Measurements from ENCODE around the gene PHKB. TPM values are rescaled to one million over a fixed set of nuclear protein-coding genes. Genes with fewer than 3 reads are reported as not detected.

Gene PHKB
- total RNA-seq, 1 donor from 2014 or later: 57.7 TPM

GRCh38 chr16:47693226-47693625 is 232.1 kb downstream of the PHKB start:
- Mint-ChIP-seq H3K36me3 (ENCODE audit: low read depth) (peaks cover 31% of the 10 kb centered on the region), H3K4me1 (ENCODE audit: low read depth) (no peaks in the 10 kb centered on the region), H3K27me3 (ENCODE audit: low read depth) (no peaks in the 10 kb centered on the region), H3K9me3 (ENCODE audit: low read depth) (no peaks in the 10 kb centered on the region), H3K27ac (ENCODE audit: unreplicated experiment) (no peak overlapping the region), H3K4me3 (ENCODE audit: unreplicated experiment) (no peak overlapping the region)
- DNase-seq (ENCODE audit: low spot score): no peak
- no peak for TF ChIP-seq CTCF (IDR thresholded peaks at IDR 0.05)

GRCh38 chr16:47694543-47694942 is 233.4 kb downstream of the PHKB start:
- no peak for DNase-seq (ENCODE audit: low spot score)
- Mint-ChIP-seq H3K27ac (ENCODE audit: unreplicated experiment) (no peak overlapping the region), H3K4me3 (ENCODE audit: unreplicated experiment) (no peak overlapping the region), H3K9me3 (ENCODE audit: low read depth) (no peaks in the 10 kb centered on the region), H3K36me3 (ENCODE audit: low read depth) (peaks cover 40% of the 10 kb centered on the region), H3K4me1 (ENCODE audit: low read depth) (no peaks in the 10 kb centered on the region), H3K27me3 (ENCODE audit: low read depth) (no peaks in the 10 kb centered on the region)
- TF ChIP-seq CTCF (IDR thresholded peaks at IDR 0.05): no peak

- TF ChIP-seq CTCF (IDR thresholded peaks at IDR 0.05): no peak
- H3K4me3 Mint-ChIP-seq (ENCODE audit: unreplicated experiment): no peak overlapping the region
- peaks cover 39% of the 10 kb centered on the region for H3K36me3 Mint-ChIP-seq (ENCODE audit: low read depth)
- H3K9me3 Mint-ChIP-seq (ENCODE audit: low read depth): no peaks in the 10 kb centered on the region
- no peak for DNase-seq (ENCODE audit: low spot score)
- H3K4me1 Mint-ChIP-seq (ENCODE audit: low read depth): no peaks in the 10 kb centered on the region
- H3K27ac Mint-ChIP-seq (ENCODE audit: unreplicated experiment): no peak overlapping the region
- no peaks in the 10 kb centered on the region for H3K27me3 Mint-ChIP-seq (ENCODE audit: low read depth)
Observed at GRCh38 chr16:47695756-47696155, 234.6 kb downstream of the PHKB start.

- no peak for TF ChIP-seq CTCF (IDR thresholded peaks at IDR 0.05)
- Mint-ChIP-seq H3K27ac (ENCODE audit: unreplicated experiment) (no peak overlapping the region), H3K36me3 (ENCODE audit: low read depth) (peaks cover 42% of the 10 kb centered on the region), H3K4me3 (ENCODE audit: unreplicated experiment) (no peak overlapping the region), H3K9me3 (ENCODE audit: low read depth) (no peaks in the 10 kb centered on the region), H3K27me3 (ENCODE audit: low read depth) (no peaks in the 10 kb centered on the region), H3K4me1 (ENCODE audit: low read depth) (no peaks in the 10 kb centered on the region)
- DNase-seq (ENCODE audit: low spot score): no peak
Observed at GRCh38 chr16:47697826-47698225, 236.7 kb downstream of the PHKB start.

DNA sequence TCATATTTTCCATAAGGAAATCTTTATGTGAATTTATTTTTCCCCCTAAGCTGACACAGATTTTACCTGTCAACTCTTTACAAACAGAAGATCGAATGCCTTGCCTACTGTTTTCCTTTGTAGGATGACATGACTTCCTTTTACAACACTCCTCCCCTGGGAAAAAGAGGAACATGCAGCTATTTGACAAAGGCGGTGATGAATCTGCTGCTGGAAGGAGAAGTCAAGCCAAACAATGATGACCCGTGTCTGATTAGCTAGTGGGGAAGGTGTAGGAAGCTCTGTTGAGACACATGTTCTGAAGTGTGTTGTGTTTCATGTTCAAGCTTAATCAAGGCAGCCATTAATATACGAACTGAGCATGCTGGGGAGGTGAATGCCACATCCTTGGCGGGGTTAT is 238.0 kb downstream of the PHKB start:
- H3K36me3 Mint-ChIP-seq (ENCODE audit: low read depth): peaks cover 45% of the 10 kb centered on the region
- no peak overlapping the region for H3K27ac Mint-ChIP-seq (ENCODE audit: unreplicated experiment)
- TF ChIP-seq CTCF (IDR thresholded peaks at IDR 0.05): no peak
- no peaks in the 10 kb centered on the region for H3K9me3 Mint-ChIP-seq (ENCODE audit: low read depth)
- H3K4me3 Mint-ChIP-seq (ENCODE audit: unreplicated experiment): no peak overlapping the region
- no peaks in the 10 kb centered on the region for H3K4me1 Mint-ChIP-seq (ENCODE audit: low read depth)
- H3K27me3 Mint-ChIP-seq (ENCODE audit: low read depth): no peaks in the 10 kb centered on the region
- DNase-seq (ENCODE audit: low spot score): no peak
